Measurements from ENCODE around the gene LKAAEAR1. TPM values are rescaled to one million over a fixed set of nuclear protein-coding genes. Genes with fewer than 3 reads are reported as not detected.

The LKAAEAR1 gene
- total and polyA plus RNA-seq, 9 of the 15 experiments (the other 6 are each of a cell fraction or from before 2014, with no cell fraction given): not detected

DNA sequence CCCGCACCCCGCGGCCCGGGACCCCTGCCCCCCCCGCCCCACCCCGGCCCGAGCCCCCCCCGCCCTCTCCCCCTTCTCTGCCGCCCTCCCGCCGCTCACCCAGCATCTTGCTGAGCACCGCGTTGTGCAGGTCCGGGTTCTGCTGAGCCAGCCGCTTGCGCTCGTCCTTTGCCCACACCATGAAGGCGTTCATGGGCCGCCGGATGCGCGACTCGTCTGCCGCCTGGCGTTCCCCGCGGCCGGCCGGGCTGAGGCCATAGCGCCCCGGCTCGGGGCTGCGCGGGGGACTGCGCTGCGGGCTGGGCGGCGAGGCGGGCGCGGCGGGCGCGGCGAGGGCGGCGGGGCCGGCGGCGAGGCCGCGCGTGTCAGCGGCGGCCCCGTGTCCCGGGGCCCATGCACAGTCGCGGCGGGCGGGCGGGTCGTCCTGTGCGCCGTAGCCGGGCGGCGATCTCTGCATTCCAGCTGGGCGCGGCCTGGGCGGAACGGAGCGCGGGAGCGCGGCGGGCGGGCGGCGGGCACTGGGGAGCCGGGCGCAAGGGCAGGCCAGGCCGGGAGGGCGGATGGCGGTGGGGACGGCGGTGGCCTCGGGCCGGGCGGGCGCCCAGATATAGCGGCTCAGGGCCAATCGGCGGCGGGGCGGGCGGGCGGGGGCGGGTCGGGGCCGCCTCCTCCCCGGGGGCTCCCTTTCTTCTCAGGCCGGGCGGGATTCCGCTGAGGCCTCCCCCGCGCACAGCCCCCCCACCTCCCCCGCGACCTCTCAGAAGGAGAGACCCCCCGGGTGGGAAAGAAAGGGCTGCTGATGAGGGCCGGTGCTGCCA, 34.9 kb downstream of the LKAAEAR1 start, which contains the start of gene SOX18 (continued):
- TF ChIP-seq, protein P1, sequence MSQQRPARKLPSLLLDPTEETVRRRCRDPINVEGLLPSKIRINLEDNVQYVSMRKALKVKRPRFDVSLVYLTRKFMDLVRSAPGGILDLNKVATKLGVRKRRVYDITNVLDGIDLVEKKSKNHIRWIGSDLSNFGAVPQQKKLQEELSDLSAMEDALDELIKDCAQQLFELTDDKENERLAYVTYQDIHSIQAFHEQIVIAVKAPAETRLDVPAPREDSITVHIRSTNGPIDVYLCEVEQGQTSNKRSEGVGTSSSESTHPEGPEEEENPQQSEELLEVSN (IDR thresholded peaks at IDR 0.05; ENCODE audit: borderline replicate concordance in 1 of 2, extremely low read depth in 1 of 2, insufficient read depth in 1 of 2, insufficient read length in 1 of 2, low read depth in 1 of 2, low read length in 1 of 2, poor library complexity in 1 of 2, severe bottlenecking in 1 of 2): peak in 1 of 2 experiments; percentile 45
- peak; percentile 60 for TF ChIP-seq RBFOX2 (IDR thresholded peaks at IDR 0.05; ENCODE audit: low read depth, low read length)
- TF ChIP-seq, protein P2, sequence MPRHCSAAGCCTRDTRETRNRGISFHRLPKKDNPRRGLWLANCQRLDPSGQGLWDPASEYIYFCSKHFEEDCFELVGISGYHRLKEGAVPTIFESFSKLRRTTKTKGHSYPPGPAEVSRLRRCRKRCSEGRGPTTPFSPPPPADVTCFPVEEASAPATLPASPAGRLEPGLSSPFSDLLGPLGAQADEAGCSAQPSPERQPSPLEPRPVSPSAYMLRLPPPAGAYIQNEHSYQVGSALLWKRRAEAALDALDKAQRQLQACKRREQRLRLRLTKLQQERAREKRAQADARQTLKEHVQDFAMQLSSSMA (CRISPR knock-in tag; IDR thresholded peaks at IDR 0.05): no peak
- TF ChIP-seq SMC3 (conservative IDR thresholded peaks at IDR 0.05; ENCODE audit: insufficient read depth, low read depth, low read length): no peak
- no peak for TF ChIP-seq CAMTA2 (CRISPR knock-in tag; conservative IDR thresholded peaks at IDR 0.05)
- TF ChIP-seq GTF2A2 (tag; IDR thresholded peaks at IDR 0.05): no peak
- TF ChIP-seq, protein P3, sequence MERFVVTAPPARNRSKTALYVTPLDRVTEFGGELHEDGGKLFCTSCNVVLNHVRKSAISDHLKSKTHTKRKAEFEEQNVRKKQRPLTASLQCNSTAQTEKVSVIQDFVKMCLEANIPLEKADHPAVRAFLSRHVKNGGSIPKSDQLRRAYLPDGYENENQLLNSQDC (CRISPR knock-in tag; IDR thresholded peaks at IDR 0.05): no peak
- TF ChIP-seq GATAD2B (IDR thresholded peaks at IDR 0.05; ENCODE audit: borderline replicate concordance): peak; percentile 52; the same call in 1 of the 2 replicates
- TF ChIP-seq, protein P4, sequence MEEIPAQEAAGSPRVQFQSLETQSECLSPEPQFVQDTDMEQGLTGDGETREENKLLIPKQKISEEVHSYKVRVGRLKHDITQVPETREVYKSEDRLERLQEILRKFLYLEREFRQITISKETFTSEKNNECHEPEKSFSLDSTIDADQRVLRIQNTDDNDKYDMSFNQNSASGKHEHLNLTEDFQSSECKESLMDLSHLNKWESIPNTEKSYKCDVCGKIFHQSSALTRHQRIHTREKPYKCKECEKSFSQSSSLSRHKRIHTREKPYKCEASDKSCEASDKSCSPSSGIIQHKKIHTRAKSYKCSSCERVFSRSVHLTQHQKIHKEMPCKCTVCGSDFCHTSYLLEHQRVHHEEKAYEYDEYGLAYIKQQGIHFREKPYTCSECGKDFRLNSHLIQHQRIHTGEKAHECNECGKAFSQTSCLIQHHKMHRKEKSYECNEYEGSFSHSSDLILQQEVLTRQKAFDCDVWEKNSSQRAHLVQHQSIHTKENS (CRISPR knock-in tag; IDR thresholded peaks at IDR 0.05): no peak
- no peak for TF ChIP-seq EHMT2 (IDR thresholded peaks at IDR 0.05)
- no peak for TF ChIP-seq OTX1 (CRISPR knock-in tag; IDR thresholded peaks at IDR 0.05)
- TF ChIP-seq ZNF766 (CRISPR knock-in tag; conservative IDR thresholded peaks at IDR 0.05): no peak
- TF ChIP-seq TGIF2 (CRISPR knock-in tag; IDR thresholded peaks at IDR 0.05): no peak
- TF ChIP-seq MED1 (CRISPR knock-in tag; IDR thresholded peaks at IDR 0.05; ENCODE audit: borderline replicate concordance): no peak
- TF ChIP-seq, protein P5, sequence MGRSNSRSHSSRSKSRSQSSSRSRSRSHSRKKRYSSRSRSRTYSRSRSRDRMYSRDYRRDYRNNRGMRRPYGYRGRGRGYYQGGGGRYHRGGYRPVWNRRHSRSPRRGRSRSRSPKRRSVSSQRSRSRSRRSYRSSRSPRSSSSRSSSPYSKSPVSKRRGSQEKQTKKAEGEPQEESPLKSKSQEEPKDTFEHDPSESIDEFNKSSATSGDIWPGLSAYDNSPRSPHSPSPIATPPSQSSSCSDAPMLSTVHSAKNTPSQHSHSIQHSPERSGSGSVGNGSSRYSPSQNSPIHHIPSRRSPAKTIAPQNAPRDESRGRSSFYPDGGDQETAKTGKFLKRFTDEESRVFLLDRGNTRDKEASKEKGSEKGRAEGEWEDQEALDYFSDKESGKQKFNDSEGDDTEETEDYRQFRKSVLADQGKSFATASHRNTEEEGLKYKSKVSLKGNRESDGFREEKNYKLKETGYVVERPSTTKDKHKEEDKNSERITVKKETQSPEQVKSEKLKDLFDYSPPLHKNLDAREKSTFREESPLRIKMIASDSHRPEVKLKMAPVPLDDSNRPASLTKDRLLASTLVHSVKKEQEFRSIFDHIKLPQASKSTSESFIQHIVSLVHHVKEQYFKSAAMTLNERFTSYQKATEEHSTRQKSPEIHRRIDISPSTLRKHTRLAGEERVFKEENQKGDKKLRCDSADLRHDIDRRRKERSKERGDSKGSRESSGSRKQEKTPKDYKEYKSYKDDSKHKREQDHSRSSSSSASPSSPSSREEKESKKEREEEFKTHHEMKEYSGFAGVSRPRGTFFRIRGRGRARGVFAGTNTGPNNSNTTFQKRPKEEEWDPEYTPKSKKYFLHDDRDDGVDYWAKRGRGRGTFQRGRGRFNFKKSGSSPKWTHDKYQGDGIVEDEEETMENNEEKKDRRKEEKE (IDR thresholded peaks at IDR 0.05; ENCODE audit: borderline replicate concordance in 1 of 2, control insufficient read depth in 1 of 2, low read depth in 2 of 2, low read length in 1 of 2): no peak
- TF ChIP-seq NR4A1 (CRISPR knock-in tag; IDR thresholded peaks at IDR 0.05): no peak
- TF ChIP-seq NR4A1 (tag; IDR thresholded peaks at IDR 0.05): no peak
- no peak for TF ChIP-seq NR2F6 (CRISPR knock-in tag; IDR thresholded peaks at IDR 0.05)
- TF ChIP-seq MEIS2 (IDR thresholded peaks at IDR 0.05; ENCODE audit: partially characterized antibody): no peak
- TF ChIP-seq EGR1 (conservative IDR thresholded peaks at IDR 0.05): peak; percentile 84; the same call in 1 of the 2 replicates
- TF ChIP-seq MCM5 (IDR thresholded peaks at IDR 0.05; ENCODE audit: low read depth): no peak
- TF ChIP-seq FOS (IDR thresholded peaks at IDR 0.05; ENCODE audit: extremely low read depth, insufficient read length): no peak
- no peak for TF ChIP-seq MTA2 (IDR thresholded peaks at IDR 0.05; ENCODE audit: low read depth)

All from K562 (cell line).